ENCODE results near the gene TSNAXIP1.

- TF ChIP-seq, protein P1, sequence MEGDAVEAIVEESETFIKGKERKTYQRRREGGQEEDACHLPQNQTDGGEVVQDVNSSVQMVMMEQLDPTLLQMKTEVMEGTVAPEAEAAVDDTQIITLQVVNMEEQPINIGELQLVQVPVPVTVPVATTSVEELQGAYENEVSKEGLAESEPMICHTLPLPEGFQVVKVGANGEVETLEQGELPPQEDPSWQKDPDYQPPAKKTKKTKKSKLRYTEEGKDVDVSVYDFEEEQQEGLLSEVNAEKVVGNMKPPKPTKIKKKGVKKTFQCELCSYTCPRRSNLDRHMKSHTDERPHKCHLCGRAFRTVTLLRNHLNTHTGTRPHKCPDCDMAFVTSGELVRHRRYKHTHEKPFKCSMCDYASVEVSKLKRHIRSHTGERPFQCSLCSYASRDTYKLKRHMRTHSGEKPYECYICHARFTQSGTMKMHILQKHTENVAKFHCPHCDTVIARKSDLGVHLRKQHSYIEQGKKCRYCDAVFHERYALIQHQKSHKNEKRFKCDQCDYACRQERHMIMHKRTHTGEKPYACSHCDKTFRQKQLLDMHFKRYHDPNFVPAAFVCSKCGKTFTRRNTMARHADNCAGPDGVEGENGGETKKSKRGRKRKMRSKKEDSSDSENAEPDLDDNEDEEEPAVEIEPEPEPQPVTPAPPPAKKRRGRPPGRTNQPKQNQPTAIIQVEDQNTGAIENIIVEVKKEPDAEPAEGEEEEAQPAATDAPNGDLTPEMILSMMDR (IDR thresholded peaks at IDR 0.05; ENCODE audit: insufficient read depth, low read length, poor library complexity, severe bottlenecking) = no peak
- TF ChIP-seq EZH2phosphoT487 (conservative IDR thresholded peaks at IDR 0.05; ENCODE audit: low read length) = no peak
Observed at GRCh38 chr16:67872631-67873434, 66.1 kb downstream of the TSNAXIP1 start, which contains the start of gene EDC4.
